ENCODE data around the gene SETD1B.

SETD1B gene

DNA sequence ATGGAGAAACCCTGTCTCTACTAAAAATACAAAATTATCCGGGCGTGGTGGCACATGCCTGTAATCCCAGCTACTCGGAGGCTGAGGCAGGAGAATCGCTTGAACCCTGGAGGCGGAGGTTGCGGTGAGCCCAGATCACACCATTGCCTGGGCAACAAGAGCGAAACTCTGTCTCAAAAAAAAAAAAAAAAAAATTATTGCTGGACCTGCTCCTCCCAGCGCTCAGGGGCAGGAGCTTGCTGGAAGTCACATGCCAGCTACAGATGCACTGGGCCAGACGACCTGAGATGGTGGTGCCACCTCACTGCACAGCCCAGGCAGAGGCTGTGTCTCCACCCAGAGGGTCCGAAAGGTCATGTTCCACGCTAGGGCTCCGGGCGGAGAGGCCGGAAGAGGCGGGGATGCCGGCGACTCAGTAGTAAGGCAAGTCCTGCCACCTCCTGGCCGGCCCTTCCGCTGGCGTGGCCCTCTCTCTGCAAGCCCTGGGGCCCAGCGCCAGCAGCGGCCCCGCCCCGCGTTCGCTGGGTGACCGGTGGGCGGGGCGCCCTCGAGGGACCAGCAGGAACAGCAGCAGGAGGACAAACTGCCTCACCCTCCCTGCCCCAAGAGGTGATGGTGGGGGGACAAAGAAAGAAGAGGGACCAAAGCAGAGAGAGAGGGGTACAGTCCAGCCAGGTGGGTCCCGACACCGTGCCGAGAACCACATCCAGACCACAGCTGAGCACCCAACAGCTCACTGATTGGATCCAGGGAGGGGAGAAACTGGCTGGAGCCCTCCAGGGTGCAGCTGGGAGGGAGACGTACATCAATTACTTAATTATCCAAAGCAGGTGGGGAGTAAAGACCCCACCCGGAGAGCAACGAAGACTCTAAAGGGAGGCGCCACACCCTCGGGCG lies 6.7 kb upstream of the SETD1B start:
- peak; percentile 36 for DNase-seq

DNA sequence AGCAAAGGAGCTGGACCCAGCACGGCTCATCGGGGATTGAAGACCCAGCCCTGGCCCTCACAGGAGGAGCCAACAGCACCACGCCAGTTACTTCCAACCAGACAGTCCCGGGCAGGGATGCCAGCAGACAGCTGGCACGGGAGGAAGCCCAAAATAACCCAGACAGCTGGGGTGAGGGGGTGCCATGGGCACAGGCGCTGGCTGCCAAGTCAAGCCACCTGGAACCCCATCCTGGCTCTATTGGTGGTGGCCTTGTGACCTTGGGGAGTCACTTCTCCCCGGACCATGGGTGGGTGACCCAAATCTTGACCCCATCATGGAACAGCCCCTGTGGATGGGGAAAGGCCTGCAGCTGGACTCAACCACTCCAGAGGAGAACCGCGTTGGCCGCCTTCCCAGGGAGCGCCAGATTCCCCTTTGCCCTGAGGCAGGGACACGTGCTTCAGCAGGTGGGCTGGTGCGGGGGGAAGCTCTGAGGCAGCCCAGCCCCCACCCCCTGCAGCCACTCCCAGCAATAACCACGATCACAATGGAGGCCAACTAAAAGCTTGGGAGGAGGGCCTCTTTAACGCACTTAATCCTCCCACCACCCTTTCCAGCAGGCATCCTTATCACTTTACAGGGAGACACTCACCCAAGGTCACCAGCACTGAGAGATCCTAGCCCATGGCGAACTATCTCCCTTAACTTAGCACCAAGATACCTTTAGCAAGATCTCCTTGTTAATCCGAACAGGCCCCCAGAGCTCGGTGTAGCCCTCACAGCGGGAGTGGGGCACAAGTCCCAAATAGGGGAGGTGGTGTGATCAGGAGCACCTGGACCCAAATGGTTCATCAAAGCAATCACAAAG lies 5.6 kb upstream of the SETD1B start:
- no peak for DNase-seq

DNA sequence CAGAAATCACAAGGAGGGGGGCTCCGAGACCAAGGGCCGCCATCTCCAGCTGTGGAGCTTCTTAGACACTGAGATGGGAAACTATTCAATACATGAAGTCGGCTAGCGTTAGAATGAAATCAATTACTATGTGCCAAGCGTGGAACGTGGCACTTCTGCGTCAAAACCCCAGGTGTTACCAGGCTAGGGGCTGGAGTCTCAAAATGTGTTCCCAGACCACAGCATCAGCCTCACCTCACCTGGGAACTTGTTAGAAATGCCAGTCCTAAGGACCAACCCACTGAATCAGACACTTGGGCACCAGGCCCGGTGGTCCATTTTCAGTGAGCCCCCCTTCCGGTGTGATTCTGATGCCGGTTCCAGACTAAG lies 5.0 kb upstream of the SETD1B start:
- DNase-seq, result no peak

DNA sequence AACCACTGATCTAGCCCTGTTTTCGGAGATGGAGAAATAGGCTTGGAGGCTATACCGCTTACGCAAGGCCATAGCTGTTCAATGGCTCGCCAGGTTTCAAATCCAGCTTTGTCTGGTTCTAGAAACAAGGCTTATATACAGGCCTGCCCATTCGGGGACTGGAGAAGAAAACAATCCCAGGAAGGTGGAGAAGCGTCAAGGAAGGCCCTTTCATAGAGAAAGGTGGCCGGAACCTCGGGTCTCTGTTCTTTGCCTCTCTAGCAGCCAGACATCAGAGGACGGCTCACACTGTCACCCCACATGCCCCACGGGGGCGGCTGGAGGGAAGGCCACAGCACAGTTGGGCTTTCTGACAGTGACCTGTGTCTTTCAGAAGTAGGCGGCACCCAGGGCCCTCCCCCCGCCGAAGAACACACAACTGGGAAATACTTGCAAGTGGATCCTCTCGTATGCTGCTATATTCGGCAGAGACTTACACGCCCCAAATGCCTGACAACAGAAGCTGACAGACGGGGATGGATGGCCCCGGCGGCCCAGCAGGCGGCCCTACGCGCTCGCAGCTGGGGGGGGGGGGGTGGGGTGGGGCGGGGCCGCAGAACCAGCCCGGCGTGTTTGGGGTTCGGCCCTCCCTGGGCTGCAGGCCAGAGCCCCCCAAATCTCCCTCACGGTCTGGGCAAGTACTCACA lies 4.5 kb upstream of the SETD1B start:
- DNase-seq, result peak; percentile 75

DNA sequence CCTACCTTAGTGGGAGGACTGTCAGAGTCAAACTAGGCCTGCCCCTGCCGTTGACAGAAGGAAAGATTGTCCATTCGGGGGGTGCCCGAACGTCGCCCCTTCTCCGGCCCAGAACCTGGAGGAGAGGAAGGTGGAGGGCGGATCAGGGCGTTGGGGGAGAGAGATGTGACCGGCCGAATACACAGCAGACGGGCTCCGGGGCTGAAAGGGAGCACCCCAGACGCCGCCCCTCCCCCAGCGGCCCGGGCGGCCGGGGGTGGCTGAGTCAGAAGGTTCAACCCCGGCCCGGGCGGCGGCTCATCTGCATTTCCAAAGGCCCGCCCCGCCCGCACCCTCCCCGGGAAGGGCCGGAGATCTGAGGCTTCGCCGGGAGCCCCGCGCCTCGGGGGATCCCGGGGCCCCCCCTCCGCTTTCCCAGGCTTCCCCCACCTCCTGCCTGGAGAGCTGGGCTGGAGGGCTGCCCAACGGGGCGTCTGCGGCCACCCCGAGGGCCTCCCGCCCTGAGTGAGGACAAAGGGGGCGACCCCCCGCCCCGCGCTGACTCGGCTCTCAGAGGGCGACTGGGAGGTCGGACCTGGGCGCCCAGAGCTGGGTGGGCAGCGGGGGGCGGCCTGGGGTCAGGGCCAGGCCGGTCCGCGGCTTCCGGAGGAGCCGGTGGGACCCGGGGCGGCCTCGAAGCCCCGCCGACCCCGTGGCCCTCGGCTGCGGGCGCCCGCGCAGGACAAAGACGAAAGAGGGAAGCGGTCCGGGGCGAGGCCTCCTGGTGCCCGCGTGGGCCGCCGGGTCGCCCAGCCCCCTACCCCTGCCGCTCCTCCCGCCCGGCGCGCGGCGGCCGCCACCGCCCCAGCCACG lies 3.7 kb upstream of the SETD1B start:
- DNase-seq, result peak; percentile 78

DNA sequence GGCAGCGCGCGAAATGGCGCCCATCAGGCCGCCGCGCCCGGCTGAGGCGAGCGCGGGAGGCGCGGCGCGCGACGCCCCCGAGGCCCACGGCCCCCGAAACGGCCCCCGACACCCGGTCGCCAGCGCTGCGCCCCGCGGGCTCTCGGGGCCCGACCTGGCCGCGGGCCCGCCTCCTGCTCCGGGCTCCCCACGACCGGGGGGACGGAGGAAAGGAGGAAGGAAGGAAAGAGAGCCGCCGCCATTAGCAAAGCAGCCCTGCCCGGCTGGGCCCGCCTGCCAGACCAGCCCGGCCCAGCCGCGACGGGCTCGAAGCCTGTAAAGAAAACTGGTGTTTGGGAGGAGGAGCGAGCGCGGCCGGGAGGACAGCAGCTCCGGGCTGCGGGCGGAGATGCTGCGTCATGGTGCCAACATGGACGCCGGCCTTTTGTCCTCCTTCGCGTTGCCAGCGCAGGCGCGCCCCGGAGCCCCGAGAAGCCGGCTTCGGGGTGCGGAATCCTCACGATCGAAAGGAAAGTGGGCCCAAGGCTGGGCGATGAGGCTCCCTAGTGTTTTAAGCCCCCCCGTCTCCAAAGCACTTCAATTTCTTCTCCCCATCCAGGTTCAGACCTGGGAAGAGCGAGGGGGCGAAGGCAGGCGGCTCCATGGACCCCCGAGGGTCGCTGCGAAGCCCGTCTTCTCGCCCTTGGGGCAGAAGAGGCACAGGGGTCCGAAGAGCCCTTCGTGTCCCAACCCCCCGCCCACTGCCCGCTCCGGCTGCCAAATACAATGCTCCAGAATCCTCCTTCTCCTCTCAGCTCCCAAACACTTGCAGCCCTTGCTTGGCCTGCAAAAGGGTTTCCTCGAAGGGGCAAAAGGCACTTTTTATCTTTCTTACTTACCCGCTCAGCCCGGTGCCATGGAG lies 2.9 kb upstream of the SETD1B start:
- peak; percentile 79 for DNase-seq

DNA sequence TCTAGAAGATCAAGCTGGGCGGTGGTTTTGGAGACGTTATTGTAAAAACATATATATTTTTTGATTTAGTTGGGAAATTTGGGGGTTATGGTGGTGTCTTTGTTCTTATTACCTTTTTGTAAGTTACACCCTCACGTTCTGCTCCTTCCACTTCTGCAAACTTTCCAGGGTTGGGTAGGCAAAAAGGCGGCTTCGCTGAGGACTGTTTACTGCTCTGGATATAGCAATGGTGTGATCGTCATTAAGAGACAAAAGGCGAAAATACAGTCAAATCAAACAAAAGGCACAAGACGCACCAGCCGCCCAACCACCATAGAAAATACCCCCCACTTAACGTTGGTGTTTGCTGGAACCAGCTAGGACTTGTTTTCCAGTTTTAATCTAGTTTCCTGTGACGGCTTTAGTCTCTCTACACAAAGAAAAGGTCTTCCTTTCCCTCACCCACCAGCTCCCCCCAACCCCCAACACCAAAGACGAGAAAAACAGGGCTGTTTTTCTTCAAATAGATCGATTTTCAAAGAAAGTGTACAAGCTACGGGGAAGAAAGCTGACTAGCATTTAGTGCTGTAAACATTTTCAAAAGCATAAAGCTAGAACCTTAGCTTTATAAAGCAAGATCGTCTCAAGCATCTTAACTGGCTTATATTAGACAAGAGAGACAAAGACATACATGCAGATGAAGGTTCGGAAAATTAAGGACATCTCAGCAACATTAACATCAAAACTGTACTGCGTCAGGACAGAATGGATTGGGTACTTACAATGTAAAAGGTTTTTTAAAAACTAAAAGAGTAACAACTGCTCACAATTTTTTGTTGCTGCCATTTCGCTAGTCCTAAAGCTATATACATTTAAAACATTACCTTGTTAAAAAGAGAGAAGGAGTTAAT lies 2.0 kb upstream of the SETD1B start:
- peak; percentile 75 for DNase-seq

DNA sequence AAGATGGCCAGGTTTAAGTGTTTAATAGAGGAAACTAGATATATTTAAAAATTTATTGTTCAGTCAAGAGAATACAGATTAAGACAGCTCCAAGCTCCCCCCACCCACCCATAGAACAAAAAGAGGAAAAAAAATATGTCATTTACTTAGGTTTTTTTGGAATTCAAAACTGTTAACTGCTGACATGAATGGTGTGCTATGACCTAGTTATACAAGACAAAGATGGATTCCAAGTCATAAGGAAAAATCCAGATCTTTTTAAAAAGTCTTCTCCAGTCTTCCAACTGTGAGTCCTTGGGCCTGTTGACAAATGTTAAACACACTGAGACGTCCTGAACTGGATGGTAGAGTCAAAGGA lies 1.3 kb upstream of the SETD1B start:
- DNase-seq, result no peak

DNA sequence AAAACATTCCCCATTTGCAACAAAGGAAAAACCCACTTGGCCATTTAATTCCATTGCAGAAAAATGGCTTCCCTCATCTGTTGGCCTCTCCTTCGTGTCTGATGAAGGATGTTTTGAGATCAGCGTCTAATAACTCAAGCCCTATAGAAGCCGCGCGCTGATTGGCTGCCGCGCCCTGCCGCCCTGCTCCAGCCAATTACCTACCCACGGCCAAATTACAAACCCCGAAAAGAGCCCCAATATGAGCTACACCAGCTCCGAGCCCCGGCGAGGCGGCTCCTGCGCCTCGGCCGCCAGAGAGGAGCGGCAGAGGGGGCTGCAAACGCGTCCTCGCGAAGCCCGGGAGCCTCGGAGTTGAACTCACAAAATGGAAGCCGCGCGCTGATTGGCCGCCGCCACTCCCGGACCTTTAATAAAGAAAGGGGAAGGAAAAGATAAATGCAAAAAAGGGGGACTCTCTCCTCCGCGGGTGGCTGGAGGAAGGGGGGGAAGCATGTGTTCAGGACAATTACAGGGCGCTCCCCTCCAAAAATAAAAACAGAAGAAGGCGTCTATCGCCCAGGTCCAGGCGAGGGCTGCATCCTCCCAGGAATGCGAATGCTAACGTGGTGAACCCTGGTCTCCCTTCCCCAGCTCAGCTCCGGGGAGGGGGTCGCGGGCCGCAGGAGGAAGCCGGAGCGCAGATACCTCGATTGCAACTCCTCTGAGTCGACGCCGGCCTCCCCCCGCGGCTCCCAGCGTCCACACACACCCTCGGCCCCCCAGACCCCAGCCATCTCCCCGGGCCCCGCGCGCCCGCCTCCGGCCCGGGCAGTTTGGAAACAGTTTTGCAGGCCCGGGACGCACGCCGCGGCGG lies 738 bp upstream of the SETD1B start:
- peak; percentile 93 for DNase-seq

DNA sequence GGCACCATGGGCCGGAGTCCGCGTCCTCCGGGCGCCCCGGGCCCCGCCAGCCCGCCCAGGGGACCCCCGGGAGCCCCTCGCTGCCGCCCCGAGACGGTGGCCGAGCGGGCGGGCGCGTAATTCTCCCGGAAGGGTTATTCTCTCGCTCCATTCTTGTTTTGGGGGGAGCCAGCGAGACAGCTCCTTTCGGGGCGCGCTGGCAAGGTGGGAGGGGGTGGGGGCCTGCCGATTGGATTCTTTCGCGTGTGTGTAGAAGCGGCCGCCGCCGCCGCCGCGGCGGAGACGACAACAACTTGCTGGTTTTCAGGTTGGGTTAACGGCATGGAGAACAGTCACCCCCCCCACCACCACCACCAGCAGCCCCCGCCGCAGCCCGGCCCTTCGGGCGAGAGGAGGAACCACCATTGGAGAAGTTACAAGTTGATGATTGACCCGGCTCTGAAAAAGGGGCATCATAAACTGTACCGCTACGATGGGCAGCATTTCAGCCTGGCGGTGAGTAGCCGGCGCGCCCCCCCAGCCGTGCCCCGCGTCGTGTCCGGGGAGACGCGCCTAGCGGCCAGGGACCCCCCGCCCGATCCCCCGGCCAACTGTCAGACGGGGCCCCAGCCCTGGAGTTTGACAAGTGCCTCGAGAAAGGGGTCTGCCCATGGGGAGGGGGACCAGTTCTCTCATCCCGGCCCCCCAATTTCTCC lies 755 bp downstream of the SETD1B start:
- peak; percentile 68 for DNase-seq

DNA sequence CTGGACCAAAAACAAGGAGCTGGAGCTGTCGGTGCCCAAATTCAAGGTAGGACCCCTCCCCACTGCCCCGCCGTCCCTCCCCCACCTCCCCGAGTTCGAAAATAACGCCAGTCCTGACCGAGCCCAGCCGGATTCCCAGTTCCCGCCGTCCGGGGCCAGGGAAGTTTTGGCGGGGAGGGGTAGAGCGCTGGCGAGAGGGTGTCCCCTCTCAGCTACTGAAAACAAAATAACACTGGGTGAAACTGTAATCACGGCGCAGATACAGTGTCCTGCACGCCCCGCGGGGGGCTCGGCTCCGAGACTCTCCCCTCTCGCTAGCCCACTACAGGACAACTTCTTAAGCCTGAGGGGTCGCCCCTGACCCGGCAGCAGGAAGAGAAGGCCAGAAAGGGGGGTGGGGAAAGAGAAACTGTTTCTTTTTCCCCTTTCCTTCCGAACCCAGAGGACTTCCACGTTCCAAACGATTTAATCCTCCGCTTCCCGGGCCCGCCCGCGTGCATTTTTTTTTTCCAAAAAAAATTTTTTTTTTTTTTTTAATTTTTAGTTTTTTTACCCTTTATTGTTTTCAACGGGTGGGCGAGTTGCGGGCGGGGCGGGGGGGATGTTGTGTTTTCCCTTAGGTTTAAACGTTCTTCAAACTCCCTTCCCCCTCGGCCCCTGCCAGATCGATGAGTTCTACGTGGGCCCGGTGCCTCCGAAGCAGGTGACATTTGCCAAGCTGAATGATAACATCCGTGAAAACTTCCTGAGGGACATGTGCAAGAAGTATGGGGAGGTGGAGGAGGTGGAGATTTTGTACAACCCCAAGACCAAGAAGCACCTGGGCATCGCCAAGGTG lies 1.6 kb downstream of the SETD1B start:
- DNase-seq, result no peak

DNA sequence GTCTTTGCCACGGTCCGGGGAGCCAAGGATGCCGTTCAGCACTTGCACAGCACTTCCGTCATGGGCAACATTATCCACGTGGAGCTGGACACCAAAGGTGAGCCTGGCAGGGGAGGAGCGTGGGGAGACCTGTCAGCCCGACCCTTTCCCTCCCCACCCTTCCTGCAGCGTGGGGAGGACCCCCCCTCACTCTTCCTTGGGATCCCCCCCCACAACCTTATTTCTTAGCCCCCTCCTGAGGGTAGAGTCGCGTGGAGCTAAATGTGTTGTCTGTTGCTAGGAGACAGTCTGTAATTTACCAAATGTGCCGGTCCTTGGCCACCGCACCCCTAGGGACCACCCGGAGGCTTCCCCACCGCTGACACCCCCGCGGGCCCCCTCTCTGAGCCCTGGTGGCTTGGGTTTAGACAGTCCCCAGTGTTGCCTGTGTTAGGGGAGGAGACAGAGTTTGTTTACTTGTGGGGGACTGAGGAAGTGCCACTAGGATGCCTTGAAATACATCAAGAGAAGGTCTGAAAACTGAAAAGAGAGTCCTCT lies 2.3 kb downstream of the SETD1B start:
- DNase-seq, result peak; percentile 75

DNA sequence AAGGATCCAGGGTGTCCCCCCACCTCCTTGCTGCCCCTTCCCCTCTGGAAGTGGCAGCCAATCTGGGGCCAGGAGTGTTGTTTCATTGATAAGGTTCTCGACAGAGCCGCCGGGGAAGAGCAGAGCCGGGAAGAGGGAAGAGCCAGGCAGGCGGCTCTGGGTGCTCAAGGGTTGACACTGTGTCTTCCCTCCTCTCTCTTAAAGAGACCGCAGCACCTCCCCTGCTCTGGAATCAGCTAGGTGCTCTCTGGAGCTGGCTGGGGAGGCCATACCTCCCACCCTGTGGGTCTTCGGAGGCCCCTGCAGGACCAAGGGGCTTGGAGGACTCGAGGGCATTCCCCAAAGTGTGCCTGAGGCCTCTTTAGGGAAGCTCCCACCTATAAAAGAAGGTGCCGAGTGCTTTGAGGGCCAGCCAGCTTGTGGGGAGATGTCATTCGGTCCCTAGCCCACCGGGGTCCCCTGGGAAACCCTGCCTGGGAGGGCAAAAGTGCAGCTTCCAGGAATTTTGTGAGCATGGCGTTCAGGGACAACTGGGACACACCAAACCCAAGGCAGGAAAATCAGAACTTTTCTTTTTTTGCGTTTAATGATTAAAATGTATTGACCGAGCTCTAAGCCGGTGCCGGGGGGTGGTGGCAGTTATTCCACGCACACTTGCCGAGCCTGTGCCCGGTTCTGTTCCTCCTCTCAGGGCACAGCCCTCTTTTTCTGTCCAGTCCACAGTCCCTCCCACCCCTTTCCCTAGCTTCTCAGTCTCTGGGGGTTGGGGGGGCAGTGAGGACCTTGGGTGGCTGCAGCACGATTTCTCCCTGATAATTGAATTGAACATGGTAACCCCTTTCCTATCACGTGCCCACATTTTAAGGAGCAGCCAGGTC lies 3.0 kb downstream of the SETD1B start:
- no peak for DNase-seq

DNA sequence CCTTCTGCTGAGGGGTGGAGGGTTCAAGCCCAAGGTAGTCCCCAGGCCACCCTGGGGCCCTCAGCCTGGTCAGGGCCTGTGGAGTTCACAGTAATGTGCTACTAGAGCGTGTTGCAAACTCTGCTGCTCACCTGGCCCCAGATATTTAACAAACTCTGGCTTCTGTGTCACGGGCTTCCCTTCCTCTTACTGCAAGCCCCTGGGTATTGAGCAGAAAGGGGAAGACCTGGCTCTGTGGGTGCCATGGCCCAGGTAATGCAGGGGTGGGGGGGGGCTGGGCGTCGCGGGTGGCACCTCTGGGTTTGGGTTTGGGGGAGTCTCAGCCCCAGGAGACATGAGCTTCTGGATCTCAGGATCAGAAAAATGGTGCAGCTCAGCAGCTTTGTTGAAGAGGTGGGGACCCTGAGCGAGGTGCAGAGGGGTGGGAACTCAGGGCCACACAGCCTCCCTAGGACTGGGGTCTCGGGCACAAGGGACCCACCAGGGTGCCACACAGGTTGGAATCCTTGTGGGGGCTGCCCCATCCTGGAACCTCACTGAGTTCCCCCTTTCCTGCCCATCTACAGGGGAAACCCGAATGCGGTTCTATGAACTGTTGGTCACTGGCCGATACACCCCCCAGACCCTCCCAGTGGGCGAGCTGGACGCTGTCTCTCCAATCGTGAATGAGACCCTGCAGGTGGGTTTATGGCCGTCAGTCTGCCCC lies 4.0 kb downstream of the SETD1B start:
- no peak for DNase-seq

DNA sequence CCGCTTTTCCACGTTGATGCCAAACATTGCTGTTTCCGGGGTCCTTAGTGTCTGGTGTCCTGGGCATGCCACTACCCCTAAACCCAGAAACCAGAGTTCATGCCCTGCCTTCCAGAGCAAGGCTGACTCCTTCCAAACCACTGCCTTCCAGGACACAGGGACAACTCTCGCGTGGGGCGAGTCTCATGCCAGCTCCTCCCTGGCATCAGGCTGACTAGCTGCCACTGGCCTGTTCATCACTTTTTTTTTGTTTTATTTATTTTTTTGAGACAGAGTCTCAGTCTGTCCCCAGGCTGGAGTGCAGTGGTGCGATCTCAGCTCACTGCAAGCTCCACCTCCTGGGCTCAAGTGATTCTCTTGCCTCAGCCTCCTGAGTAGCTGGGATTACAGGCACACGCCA lies 4.8 kb downstream of the SETD1B start:
- DNase-seq, result no peak

DNA sequence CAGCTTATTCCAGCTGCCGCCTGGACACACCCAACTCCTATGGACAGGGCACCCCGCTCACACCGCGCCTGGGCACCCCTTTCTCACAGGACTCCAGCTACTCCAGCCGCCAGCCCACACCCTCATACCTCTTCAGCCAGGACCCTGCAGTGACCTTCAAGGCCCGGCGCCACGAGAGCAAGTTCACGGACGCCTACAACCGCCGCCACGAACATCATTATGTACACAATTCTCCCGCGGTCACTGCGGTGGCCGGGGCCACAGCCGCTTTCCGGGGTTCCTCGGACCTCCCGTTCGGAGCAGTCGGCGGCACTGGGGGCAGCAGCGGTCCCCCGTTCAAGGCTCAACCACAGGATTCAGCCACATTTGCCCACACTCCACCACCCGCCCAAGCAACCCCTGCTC lies 5.9 kb downstream of the SETD1B start:
- no peak for DNase-seq
